GM10847 (cell line): Measurements from ENCODE around the gene AMN.

Experiments used
- POLR2A ChIP-seq: IDR thresholded peaks from 2 replicates; pipeline ENCODE4 v1.6.1; 2011; ENCODE audit not compliant: insufficient read length; ENCODE audit errors: extremely low read depth

AMN gene

DNA sequence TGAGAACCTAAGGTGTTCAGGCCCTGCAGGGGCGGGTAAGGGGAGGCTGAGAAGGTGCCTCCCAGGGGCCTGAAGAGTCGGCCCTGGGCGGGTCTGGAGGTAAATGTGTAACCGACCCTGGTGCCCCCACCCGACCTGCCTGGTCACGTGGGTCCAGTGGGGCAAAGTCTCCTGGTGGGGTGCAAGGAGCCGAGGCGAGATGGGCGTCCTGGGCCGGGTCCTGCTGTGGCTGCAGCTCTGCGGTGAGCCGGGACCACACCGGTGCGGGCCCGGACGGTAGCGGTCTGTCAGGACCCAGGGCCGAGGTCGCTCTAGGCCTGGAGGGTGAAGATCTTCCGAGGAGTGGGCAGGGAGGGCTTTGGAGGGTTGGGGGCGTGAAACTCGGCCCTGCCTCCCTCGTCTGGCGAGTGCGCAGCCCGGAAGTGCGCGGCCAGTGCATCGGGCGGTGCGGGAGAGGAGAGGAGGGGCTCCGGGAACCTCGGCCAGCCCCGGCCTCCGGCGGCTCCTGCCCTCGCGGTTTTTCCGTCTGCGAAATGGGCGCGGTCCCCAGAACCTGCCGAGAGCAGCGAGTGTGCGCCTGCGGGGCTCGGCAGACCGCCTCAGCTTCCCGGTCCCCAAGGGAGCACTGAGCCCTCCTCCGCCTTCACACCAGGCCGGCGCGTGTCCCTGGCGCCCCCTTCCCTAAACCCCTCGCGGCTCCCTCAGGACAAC lies at the start of gene AMN:
Gene AMN, plus strand, starts transcription at position 174 of the 711 bp plus-strand sequence. Its CDS starts 26 bp downstream, at position 200.
- no peak for TF ChIP-seq POLR2A

DNA sequence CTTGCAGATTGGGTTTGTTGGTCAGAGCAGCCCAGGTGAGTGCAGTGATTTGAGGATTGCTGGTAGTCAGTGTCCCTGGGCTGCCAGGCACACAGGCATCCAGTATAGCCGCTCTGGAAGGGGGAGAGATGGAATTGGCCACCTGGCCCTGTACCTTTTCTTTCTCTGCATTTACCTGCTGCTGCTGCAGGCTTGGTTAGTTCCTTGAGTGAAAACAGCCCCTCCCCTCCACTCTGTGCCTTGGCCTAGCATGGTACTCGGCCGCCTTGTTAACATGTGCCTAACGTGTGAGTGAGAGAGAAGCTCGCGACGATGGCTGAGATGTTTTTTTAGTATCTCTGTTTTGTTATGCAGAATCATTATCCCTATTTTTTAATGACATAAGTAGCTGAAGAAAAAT lies 49.3 kb upstream of the AMN start:
- no peak for TF ChIP-seq POLR2A

GRCh38 chr14:102873546-102874061 lies 48.9 kb upstream of the AMN start:
- no peak for TF ChIP-seq POLR2A

- TF ChIP-seq POLR2A, result no peak
These were observed 46.8 kb upstream of the AMN start for GRCh38 chr14:102875652-102876051.

GRCh38 chr14:102878174-102878969 lies 44.1 kb upstream of the AMN start:
- no peak for TF ChIP-seq POLR2A

DNA sequence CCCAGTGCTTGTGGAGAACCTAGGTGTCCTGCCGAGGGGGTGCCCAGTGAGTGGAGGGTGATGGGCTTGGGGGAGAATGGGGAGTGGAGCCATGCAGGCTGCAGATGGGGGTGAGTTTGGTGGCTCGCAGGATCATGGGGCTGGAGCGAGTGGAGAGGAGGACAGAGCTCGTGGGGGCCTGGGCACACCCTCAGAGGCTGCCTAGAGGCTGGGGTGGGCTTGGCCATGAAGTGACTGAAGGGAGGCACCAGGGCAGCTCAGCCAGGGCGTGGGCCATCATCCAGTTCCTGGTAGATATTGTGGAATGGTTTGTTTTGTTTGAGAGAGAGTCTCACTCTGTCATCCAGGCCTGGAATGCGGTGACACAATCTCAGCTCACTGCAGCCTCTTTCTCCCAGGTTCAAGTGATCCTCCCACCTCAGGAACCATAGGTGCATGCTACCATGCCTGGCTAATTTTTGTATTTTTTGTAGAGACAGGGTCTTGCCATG lies 43.4 kb upstream of the AMN start:
- TF ChIP-seq POLR2A, result no peak

GRCh38 chr14:102882226-102882906 lies 40.1 kb upstream of the AMN start:
- TF ChIP-seq POLR2A, result no peak

GRCh38 chr14:102883089-102883541 lies 39.3 kb upstream of the AMN start:
- no peak for TF ChIP-seq POLR2A

DNA sequence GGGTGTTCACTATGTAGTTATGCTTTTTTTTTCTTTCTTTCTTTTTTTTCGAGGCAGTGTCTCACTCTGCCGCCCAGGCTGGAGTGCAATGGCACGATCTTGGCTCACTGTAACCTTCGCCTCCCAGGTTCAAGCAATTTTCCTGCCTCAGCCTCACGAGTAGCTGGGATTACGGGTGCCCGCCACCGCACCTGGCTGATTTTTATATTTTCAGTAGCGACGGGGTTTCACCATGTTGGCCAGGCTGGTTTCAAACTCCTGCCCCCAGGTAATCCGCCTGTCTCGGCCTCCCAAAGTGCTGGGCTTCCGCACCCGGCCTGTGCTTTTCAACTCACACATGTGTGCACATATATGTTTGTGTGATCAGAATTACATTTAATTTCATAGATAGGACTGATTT lies 38.9 kb upstream of the AMN start:
- TF ChIP-seq POLR2A, result no peak

DNA sequence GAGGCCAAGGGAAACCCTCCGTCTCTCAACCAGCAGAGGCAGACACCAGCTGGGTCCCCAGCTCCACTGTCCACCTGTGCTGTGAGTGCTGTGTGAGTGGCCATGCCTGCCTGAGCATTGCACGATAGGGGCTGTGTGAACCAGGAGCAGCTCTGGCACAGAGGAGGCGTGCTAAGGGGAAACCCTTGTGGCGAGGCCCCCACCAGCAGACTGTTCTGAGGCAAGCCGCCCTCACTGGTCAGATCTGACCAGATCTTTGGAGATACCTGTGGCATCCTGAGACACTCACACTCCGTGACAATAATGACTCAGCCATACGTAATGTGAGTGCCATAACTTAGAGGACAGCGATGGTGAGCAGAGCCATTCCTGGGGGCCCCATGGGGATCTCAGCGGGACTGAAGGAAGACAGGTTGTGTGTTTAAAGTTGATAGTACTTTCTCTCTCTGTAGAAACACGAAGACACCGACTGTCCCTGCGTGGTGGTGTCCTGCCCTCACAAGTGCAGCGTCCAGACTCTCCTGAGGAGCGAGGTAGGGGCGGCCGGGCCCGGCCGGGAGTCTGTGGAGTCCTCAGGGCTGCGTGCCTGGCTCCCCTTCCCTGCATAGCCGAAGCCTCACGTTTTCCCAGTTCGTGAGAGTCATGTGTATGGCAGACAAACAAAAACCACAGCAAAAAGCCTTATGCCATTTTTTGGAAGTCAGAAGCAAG lies 36.6 kb upstream of the AMN start:
- TF ChIP-seq POLR2A, result no peak

GRCh38 chr14:102888748-102889147 lies 33.7 kb upstream of the AMN start:
- TF ChIP-seq POLR2A, result no peak

DNA sequence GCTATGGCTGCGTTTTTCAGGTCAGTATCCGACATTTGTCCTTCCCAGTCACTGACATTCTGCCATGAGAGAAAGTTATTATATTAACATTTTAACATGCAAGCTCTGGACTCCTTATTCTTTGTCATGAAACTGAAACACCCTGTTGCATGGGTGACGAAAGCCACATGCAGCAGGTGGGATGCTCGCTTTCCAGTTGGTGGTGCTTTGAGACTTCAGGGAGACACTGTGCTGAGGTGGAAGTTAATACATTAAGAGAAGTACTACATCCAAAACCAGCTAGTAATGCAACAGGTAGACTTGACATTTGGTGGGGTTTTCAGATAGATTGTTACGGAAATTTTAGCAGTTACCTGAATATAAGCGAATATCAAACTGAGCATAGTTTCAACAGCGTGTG lies 32.8 kb upstream of the AMN start:
- no peak for TF ChIP-seq POLR2A

DNA sequence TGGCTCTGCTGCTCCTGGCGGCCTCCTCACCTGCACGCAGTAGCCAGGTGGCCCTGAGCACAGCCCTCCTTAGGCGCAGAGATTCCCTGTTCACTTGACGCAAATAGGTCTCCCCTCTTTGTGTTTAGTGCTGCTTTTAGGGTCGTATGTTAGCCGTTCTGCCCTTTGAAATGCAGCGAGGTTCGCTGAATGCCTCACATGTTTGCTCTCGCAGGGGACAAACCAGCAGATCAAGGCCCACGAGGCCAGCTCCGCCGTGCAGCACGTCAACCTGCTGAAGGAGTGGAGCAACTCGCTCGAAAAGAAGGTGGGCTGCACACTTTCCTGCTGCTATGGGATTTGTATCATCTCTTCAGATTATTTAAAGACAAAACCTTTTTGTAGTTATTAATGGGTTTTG lies 31.4 kb upstream of the AMN start:
- no peak for TF ChIP-seq POLR2A

GRCh38 chr14:102891556-102891955 lies 30.9 kb upstream of the AMN start:
- TF ChIP-seq POLR2A, result no peak

DNA sequence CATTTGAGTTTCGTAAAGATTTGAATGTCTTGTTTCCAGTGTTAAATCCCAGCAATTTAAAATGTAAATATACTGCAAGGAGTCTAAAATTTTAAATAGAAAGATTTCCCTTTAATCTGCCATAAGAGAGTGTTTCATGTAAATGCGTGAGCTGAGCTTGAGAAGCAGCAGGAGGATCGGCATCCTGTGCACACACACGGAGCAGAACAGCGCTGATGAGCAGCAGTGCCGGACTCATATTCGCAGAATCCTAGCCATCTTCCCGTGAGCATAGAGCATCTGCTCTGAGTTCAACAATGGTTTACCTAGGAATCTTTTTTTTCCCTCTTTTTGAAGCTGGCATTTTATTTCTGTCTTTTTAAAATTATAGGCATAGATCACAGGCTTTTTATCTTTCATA lies 29.8 kb upstream of the AMN start:
- no peak for TF ChIP-seq POLR2A
